ENCODE data around the gene ERFE. TPM values are rescaled to one million over a fixed set of nuclear protein-coding genes. Genes with fewer than 3 reads are reported as not detected.

Gene ERFE
- 3.3 and 3.7 TPM in 2 replicates for total RNA-seq

GRCh38 chr2:238158509-238159070, at the start of gene ERFE:
Gene ERFE, plus strand, starts transcription at chr2:238158970. Its CDS starts 38 bp downstream, at chr2:238159008.

GRCh38 chr2:238138331-238139195, 20.2 kb upstream of the ERFE start, which contains the start of gene KLHL30:
Gene KLHL30, plus strand, starts transcription at chr2:238138668. Its CDS starts 2,087 bp downstream, at chr2:238140755.

GRCh38 chr2:238203094-238203972, 44.6 kb downstream of the ERFE start, which contains the start of gene ILKAP:
Gene ILKAP, minus strand, starts transcription at chr2:238203695. Its CDS starts 142 bp downstream, at chr2:238203553.

Other genes starting within 250 kb of the ERFE start
- 57.9 and 62.8 TPM in 2 replicates for gene UBE2F, start 192.0 kb upstream of the ERFE start, total RNA-seq
- 8.4 and 11.2 TPM in 2 replicates for gene SCLY, start 98.0 kb upstream of the ERFE start, total RNA-seq
- 1.3 and 7.3 TPM in 2 replicates for gene ESPNL, start 58.6 kb upstream of the ERFE start, total RNA-seq
- 0.22 and 0.39 TPM in 2 replicates for gene KLHL30, start 20.3 kb upstream of the ERFE start, total RNA-seq
- gene ILKAP, start 44.7 kb downstream of the ERFE start, total RNA-seq: 21.9 and 26.1 TPM in 2 replicates
- 0.86 and 1.6 TPM in 2 replicates for gene HES6, start 81.1 kb downstream of the ERFE start, total RNA-seq
- gene PER2, start 129.6 kb downstream of the ERFE start, total RNA-seq: 5.6 and 6.1 TPM in 2 replicates
- 10.3 and 11.2 TPM in 2 replicates for gene TRAF3IP1, start 161.5 kb downstream of the ERFE start, total RNA-seq